Globus pallidus (tissue), 1 donor: ENCODE data around the gene ATP13A3.

Experiments
- DNase-seq: peaks from one replicate; pipeline ENCODE4 v3.0.0-alpha.2; 2015; ENCODE audit warnings: low spot score

The ATP13A3 gene

GRCh38 chr3:194392576-194392975, 94.2 kb downstream of the ATP13A3 start:
- DNase-seq: no peak

- no peak for DNase-seq
Measured at GRCh38 chr3:194390835-194391234, 96.0 kb downstream of the ATP13A3 start.

- DNase-seq: no peak
Measured at GRCh38 chr3:194389269-194389668, 97.5 kb downstream of the ATP13A3 start.

- no peak for DNase-seq
Measured at GRCh38 chr3:194387926-194388418, 98.8 kb downstream of the ATP13A3 start.

- no peak for DNase-seq
Measured at GRCh38 chr3:194387276-194387675, 99.5 kb downstream of the ATP13A3 start.

GRCh38 chr3:194386648-194387047, 100.2 kb downstream of the ATP13A3 start:
- DNase-seq: no peak

GRCh38 chr3:194386066-194386465, 100.7 kb downstream of the ATP13A3 start:
- no peak for DNase-seq

GRCh38 chr3:194384569-194385001, 102.2 kb downstream of the ATP13A3 start:
- no peak for DNase-seq

GRCh38 chr3:194384156-194384555, 102.6 kb downstream of the ATP13A3 start:
- DNase-seq: no peak

GRCh38 chr3:194383276-194383940, 103.4 kb downstream of the ATP13A3 start:
- DNase-seq: no peak

- DNase-seq: no peak
Measured at GRCh38 chr3:194382892-194383223, 103.9 kb downstream of the ATP13A3 start.

GRCh38 chr3:194382196-194382891, 104.5 kb downstream of the ATP13A3 start:
- no peak for DNase-seq

- no peak for DNase-seq
Measured at GRCh38 chr3:194381460-194381875, 105.3 kb downstream of the ATP13A3 start.

- DNase-seq: no peak
Measured at GRCh38 chr3:194380326-194380725, 106.5 kb downstream of the ATP13A3 start.

GRCh38 chr3:194379651-194380050, 107.2 kb downstream of the ATP13A3 start:
- DNase-seq: no peak

- no peak for DNase-seq
Measured at GRCh38 chr3:194379231-194379630, 107.6 kb downstream of the ATP13A3 start.

- no peak for DNase-seq
Measured at GRCh38 chr3:194377708-194378107, 109.1 kb downstream of the ATP13A3 start.

GRCh38 chr3:194376241-194376560, 110.6 kb downstream of the ATP13A3 start:
- DNase-seq: no peak

GRCh38 chr3:194375473-194376240, 111.1 kb downstream of the ATP13A3 start:
- no peak for DNase-seq

- DNase-seq: no peak
Measured at GRCh38 chr3:194374935-194375334, 111.9 kb downstream of the ATP13A3 start.

- no peak for DNase-seq
Measured at GRCh38 chr3:194373899-194374298, 112.9 kb downstream of the ATP13A3 start.

GRCh38 chr3:194373028-194373427, 113.8 kb downstream of the ATP13A3 start:
- DNase-seq: no peak

GRCh38 chr3:194370753-194371152, 116.0 kb downstream of the ATP13A3 start:
- no peak for DNase-seq
